SK-N-SH (cell line): ENCODE data around the gene AVPR2. TPM values are rescaled to one million over a fixed set of nuclear protein-coding genes. Genes with fewer than 3 reads are reported as not detected.

Source experiments
- CTCF ChIA-PET: fragments of 300-600, 350-600 bp; formaldehyde crosslinking; extraction: SDS; loops from one replicate; lab custom pipeline; 2021; lab: Yijun Ruan, JAX
- POLR2A ChIA-PET: fragments of 350-600 bp; sonication (Branson Sonifier 250); formaldehyde crosslinking; extraction: SDS; loops from one replicate; lab custom pipeline; 2020; ENCODE audit warnings: antibody characterized with exemption, inconsistent platforms; lab: Yijun Ruan, JAX
- DNase-seq: peaks from one replicate; pipeline ENCODE4 v3.0.0; 2012
- H2AFZ ChIP-seq: fragments of 200-600 bp; sonication (generic); 2 replicates; pipeline ENCODE4 v1.8.1; 2016; ENCODE audit warnings: antibody characterized with exemption, mild to moderate bottlenecking, low read depth
- H3F3A ChIP-seq: fragments of 200-600 bp; sonication (generic); replicated peaks from 2 replicates; pipeline ENCODE3; 2016; ENCODE audit warnings: antibody characterized with exemption, mild to moderate bottlenecking; ENCODE audit not compliant: insufficient read depth
- H3K27ac ChIP-seq, 2 experiments: fragments of 200-500 bp in 1 of 2; fragments of 200-600 bp in 1 of 2; sonication (Bioruptor generic) in 1 of 2; sonication (generic), shearing (Covaris generic) in 1 of 2; 2 replicates each; pipeline versions ENCODE4 v1.5.1 to v1.6.1; 2014 to 2016; ENCODE audit warnings: low read depth in 2 of 2, inconsistent platforms in 1 of 2, low read length in 1 of 2, mild to moderate bottlenecking in 1 of 2, mixed read lengths in 1 of 2
- H3K27me3 ChIP-seq: fragments of 200-600 bp; sonication (generic), shearing (Covaris generic); 2 replicates; pipeline ENCODE4 v1.6.1; 2016; ENCODE audit warnings: mixed run types; ENCODE audit not compliant: insufficient read depth
- H3K36me3 ChIP-seq, 2 experiments: fragments of 200-500 bp in 1 of 2; fragments of 200-600 bp in 1 of 2; sonication (Bioruptor generic) in 1 of 2; sonication (generic) in 1 of 2; replicated peaks in 1 of 2; 2 replicates each; pipeline versions ENCODE3 to v1.5.1; 2014 to 2016; ENCODE audit warnings: low read length in 1 of 2, mild to moderate bottlenecking in 1 of 2; ENCODE audit not compliant: insufficient read depth in 2 of 2, control insufficient read depth in 1 of 2
- H3K4me1 ChIP-seq, 2 experiments: fragments of 200-500 bp in 1 of 2; fragments of 200-600 bp in 1 of 2; sonication (Bioruptor generic) in 1 of 2; sonication (generic), shearing (Covaris generic) in 1 of 2; 2 replicates each; pipeline versions ENCODE4 v1.5.1 to v1.6.1; 2014 to 2016; ENCODE audit warnings: low read depth in 1 of 2, low read length in 1 of 2, mixed run types in 1 of 2; ENCODE audit not compliant: insufficient read depth in 2 of 2, control insufficient read depth in 1 of 2
- H3K4me2 ChIP-seq: fragments of 200-600 bp; sonication (generic), shearing (Covaris generic); 2 replicates; pipeline ENCODE4 v1.6.1; 2017; ENCODE audit warnings: mixed run types
- H3K4me3 ChIP-seq, 2 experiments: fragments of 200-500 bp in 1 of 2; fragments of 200-600 bp in 1 of 2; sonication (Bioruptor generic) in 1 of 2; sonication (generic), shearing (Covaris generic) in 1 of 2; 2 replicates each; pipeline versions ENCODE4 v1.5.1 to v1.8.1; 2014 to 2016; ENCODE audit warnings: low read depth in 2 of 2, inconsistent platforms in 1 of 2, low read length in 1 of 2, mild to moderate bottlenecking in 1 of 2, mixed read lengths in 1 of 2, moderate library complexity in 1 of 2
- H3K79me2 ChIP-seq: fragments of 200-600 bp; sonication (generic); 2 replicates; pipeline ENCODE4 v1.8.1; 2017; ENCODE audit warnings: mild to moderate bottlenecking; ENCODE audit not compliant: insufficient read depth
- H3K9ac ChIP-seq: fragments of 200-600 bp; sonication (generic); 2 replicates; pipeline ENCODE4 v1.6.1; 2017; ENCODE audit warnings: mixed run types
- H3K9me2 ChIP-seq: fragments of 200-600 bp; sonication (generic); 2 replicates; pipeline ENCODE4 v1.6.1; 2017; ENCODE audit warnings: mixed run types
- H3K9me3 ChIP-seq: fragments of 200-600 bp; sonication (generic); 2 replicates; pipeline ENCODE4 v1.6.1; 2017; ENCODE audit warnings: mixed run types, mild to moderate bottlenecking, moderate library complexity
- H4K20me1 ChIP-seq: fragments of 200-600 bp; sonication (generic); 2 replicates; pipeline ENCODE4 v1.6.1; 2017; ENCODE audit warnings: mild to moderate bottlenecking, mixed run types; ENCODE audit not compliant: insufficient read depth
- CTCF ChIP-seq: fragments of 200-600 bp; sonication (generic); IDR thresholded peaks from 2 replicates; pipeline ENCODE4 v1.6.1; 2017; ENCODE audit warnings: antibody characterized with exemption, mild to moderate bottlenecking, moderate library complexity
- ELF1 ChIP-seq: IDR thresholded peaks from 2 replicates; pipeline ENCODE4 v1.4.0; 2012
- FOSL2 ChIP-seq: IDR thresholded peaks from 2 replicates; pipeline ENCODE4 v1.4.0; 2012; ENCODE audit warnings: low read depth, mild to moderate bottlenecking, moderate library complexity, borderline replicate concordance
- GABPA ChIP-seq: IDR thresholded peaks from 2 replicates; pipeline ENCODE4 v1.4.0; 2012; ENCODE audit warnings: low read depth, mild to moderate bottlenecking
- GATA2 ChIP-seq: sonication (generic); formaldehyde crosslinking; IDR thresholded peaks from 2 replicates; pipeline ENCODE4 v1.5.0; 2020; ENCODE audit warnings: mild to moderate bottlenecking, missing genetic modification reagents
- IRF3 ChIP-seq: fragments of 150-350 bp; IDR thresholded peaks from 2 replicates; pipeline ENCODE4 v1.6.1; 2016; ENCODE audit warnings: mild to moderate bottlenecking, low read depth, low read length
- MAX ChIP-seq: IDR thresholded peaks from 2 replicates; pipeline ENCODE4 v1.4.0; 2012; ENCODE audit warnings: low read depth
- MEF2A ChIP-seq: IDR thresholded peaks from 2 replicates; pipeline ENCODE4 v1.4.0; 2012; ENCODE audit warnings: low read depth, borderline replicate concordance
- MXI1 ChIP-seq: IDR thresholded peaks from 2 replicates; pipeline ENCODE4 v1.6.1; 2012; ENCODE audit warnings: mild to moderate bottlenecking, low read depth, low read length, improper control_type of control experiment
- POLR2AphosphoS5 ChIP-seq: IDR thresholded peaks from 2 replicates; pipeline ENCODE4 v1.6.1; 2012; ENCODE audit warnings: low read depth, low read length
- RAD21 ChIP-seq: IDR thresholded peaks from 2 replicates; pipeline ENCODE4 v1.6.1; 2012; ENCODE audit warnings: mild to moderate bottlenecking, low read length
- RCOR1 ChIP-seq: fragments of 150-350 bp; IDR thresholded peaks from 2 replicates; pipeline ENCODE4 v1.6.1; 2017; ENCODE audit warnings: antibody characterized with exemption, low read length
- RFX5 ChIP-seq: IDR thresholded peaks from 2 replicates; pipeline ENCODE4 v1.6.1; 2012; ENCODE audit warnings: mild to moderate bottlenecking, improper control_type of control experiment, low read length
- TAF1 ChIP-seq: IDR thresholded peaks from 2 replicates; pipeline ENCODE4 v1.6.1; 2012; ENCODE audit warnings: low read depth, mild to moderate bottlenecking, low read length, moderate library complexity, borderline replicate concordance
- USF2 ChIP-seq: fragments of 150-350 bp; IDR thresholded peaks from 2 replicates; pipeline ENCODE4 v1.6.1; 2017; ENCODE audit warnings: antibody characterized with exemption, low read length, low read depth, borderline replicate concordance
- YY1 ChIP-seq: IDR thresholded peaks from 2 replicates; pipeline ENCODE4 v1.4.0; 2012; ENCODE audit warnings: low read depth, mild to moderate bottlenecking
- ZBTB33 ChIP-seq: IDR thresholded peaks from 2 replicates; pipeline ENCODE4 v1.4.0; 2012; ENCODE audit warnings: low read depth, borderline replicate concordance
- WGBS: methylation state at CpG from one replicate; pipeline ENCODE4 v1.1.6; 2017; ENCODE audit warnings: low lambda C conversion rate; 5-methylcytosine and 5-hydroxymethylcytosine counted together
- polyA plus RNA-seq, 3 experiments: library from polyadenylated mRNA; depleted of rRNA; stranded (reverse); fragments of >200 nt; gene quantifications; 2 replicates each; pipeline ENCODE4 v1.2.3, GENCODE V29; 2012

AVPR2 gene
- polyA plus RNA-seq, 1 of the 3 experiments (the other 2 are of a cell fraction) = not detected

- H3K9me2 ChIP-seq = no peaks in the 10 kb centered on the region
- DNase-seq = peak; percentile 39
- H3K4me1 ChIP-seq = peaks cover 0 to 51% of the 10 kb centered on the region in 2 experiments; a peak in 1 of 4 replicates
- ChIA-PET POLR2A (no interaction called here), CTCF (no interaction called here)
- H4K20me1 ChIP-seq = no peaks in the 10 kb centered on the region
- no peak overlapping the region for H3K9ac ChIP-seq
- no peak for TF ChIP-seq USF2
- no peak for TF ChIP-seq MEF2A
- no peak for TF ChIP-seq GATA2 (CRISPR knock-in tag)
- no peak for TF ChIP-seq RFX5
- no peak for TF ChIP-seq RCOR1
- no peak for TF ChIP-seq ZBTB33
- no peak for TF ChIP-seq YY1
- no peak for TF ChIP-seq FOSL2
- TF ChIP-seq ELF1 = no peak
- TF ChIP-seq CTCF = no peak
- no peak for TF ChIP-seq RAD21
- no peak for TF ChIP-seq MXI1
- no peak for TF ChIP-seq TAF1
- TF ChIP-seq GABPA = no peak
- no peak for TF ChIP-seq IRF3
- TF ChIP-seq POLR2AphosphoS5 = no peak
- TF ChIP-seq MAX = no peak
- H3K4me3 ChIP-seq = no peak overlapping the region
- no peaks in the 10 kb centered on the region for H3K9me3 ChIP-seq
- no peaks in the 10 kb centered on the region for H3F3A ChIP-seq
- 49% methylated on average over 2 of the region's 6 CpGs for WGBS
- H3K27me3 ChIP-seq = peaks cover 32% of the 10 kb centered on the region
- H3K27ac ChIP-seq = peak overlapping the region in 1 of 2 experiments; percentile 87; a peak in 2 of 4 replicates
- H3K79me2 ChIP-seq = no peaks in the 10 kb centered on the region
- H3K36me3 ChIP-seq = no peaks in the 10 kb centered on the region
- no peak overlapping the region for H3K4me2 ChIP-seq
- no peak overlapping the region for H2AFZ ChIP-seq
Observed at GRCh38 chrX:153880440-153880815, 24.0 kb upstream of the AVPR2 start.
